GM12878 (cell line): ENCODE measurements around the gene PCAT6. TPM values are rescaled to one million over a fixed set of nuclear protein-coding genes. Genes with fewer than 3 reads are reported as not detected.

Experiments
- BACH1 ChIP-seq: fragments of 450-650 bp; IDR thresholded peaks from 2 replicates; pipeline ENCODE4 v1.6.1; 2017; ENCODE audit warnings: mild to moderate bottlenecking, borderline replicate concordance
- CBX5 ChIP-seq: sonication (generic); IDR thresholded peaks from 2 replicates; pipeline ENCODE4 v1.6.1; 2016; ENCODE audit warnings: low read depth, moderate library complexity, mild to moderate bottlenecking, inconsistent platforms
- CHD4 ChIP-seq: fragments of 200-600 bp; sonication (generic); IDR thresholded peaks from 2 replicates; pipeline ENCODE4 v1.6.1; 2016; ENCODE audit warnings: mild to moderate bottlenecking
- CUX1 ChIP-seq: IDR thresholded peaks from 2 replicates; pipeline ENCODE4 v1.6.1; 2012; ENCODE audit warnings: improper control_type of control experiment, low read depth, low read length; ENCODE audit not compliant: insufficient replicate concordance
- GABPA ChIP-seq: IDR thresholded peaks from 2 replicates; pipeline ENCODE4 v1.6.1; 2014; ENCODE audit warnings: antibody characterized with exemption, low read depth, mild to moderate bottlenecking, inconsistent platforms
- MAX ChIP-seq: IDR thresholded peaks from 2 replicates; pipeline ENCODE4 v1.6.1; 2012; ENCODE audit warnings: low read depth, low read length, improper control_type of control experiment
- MEF2A ChIP-seq: IDR thresholded peaks from 2 replicates; pipeline ENCODE4 v1.6.1; 2011; ENCODE audit warnings: low read depth, mild to moderate bottlenecking, low read length, moderate library complexity; ENCODE audit not compliant: insufficient read depth
- MLLT1 ChIP-seq: fragments of 450-650 bp; IDR thresholded peaks from 2 replicates; pipeline ENCODE4 v1.6.1; 2016; ENCODE audit warnings: mild to moderate bottlenecking
- MYB ChIP-seq: fragments of 150-350 bp; IDR thresholded peaks from 2 replicates; pipeline ENCODE4 v1.6.1; 2014; ENCODE audit warnings: mild to moderate bottlenecking, low read depth, low read length, borderline replicate concordance
- NFIC ChIP-seq: IDR thresholded peaks from 2 replicates; pipeline ENCODE4 v1.6.1; 2012; ENCODE audit warnings: low read depth, mild to moderate bottlenecking, inconsistent platforms, low read length, moderate library complexity
- NR2C1 ChIP-seq: fragments of 450-650 bp; IDR thresholded peaks from 2 replicates; pipeline ENCODE4 v1.6.1; 2017; ENCODE audit warnings: antibody characterized with exemption, mild to moderate bottlenecking, moderate library complexity
- PAX5 ChIP-seq: IDR thresholded peaks from 2 replicates; pipeline ENCODE4 v1.6.1; 2011; ENCODE audit warnings: low read depth, low read length, borderline replicate concordance
- POLR2AphosphoS2 ChIP-seq: IDR thresholded peaks from 2 replicates; pipeline ENCODE4 v1.6.1; 2011; ENCODE audit warnings: low read depth, mild to moderate bottlenecking, low read length, improper control_type of control experiment, moderate library complexity
- RAD21 ChIP-seq: IDR thresholded peaks from 2 replicates; pipeline ENCODE4 v1.6.1; 2011; ENCODE audit warnings: mild to moderate bottlenecking, low read depth, low read length, moderate library complexity; ENCODE audit not compliant: insufficient read depth
- RUNX3 ChIP-seq: IDR thresholded peaks from 2 replicates; pipeline ENCODE4 v1.6.1; 2012; ENCODE audit warnings: low read length, inconsistent platforms
- SMC3 ChIP-seq: IDR thresholded peaks from 2 replicates; pipeline ENCODE4 v1.6.1; 2011; ENCODE audit warnings: low read length, improper control_type of control experiment, borderline replicate concordance
- SREBF2 ChIP-seq: IDR thresholded peaks from 2 replicates; pipeline ENCODE4 v1.6.1; 2012; ENCODE audit warnings: mild to moderate bottlenecking, low read length
- TCF7 ChIP-seq: IDR thresholded peaks from 2 replicates; pipeline ENCODE4 v1.6.1; 2014; ENCODE audit warnings: antibody characterized with exemption, borderline replicate concordance
- WRNIP1 ChIP-seq: IDR thresholded peaks from 2 replicates; pipeline ENCODE4 v1.6.1; 2011; ENCODE audit warnings: low read depth, low read length, improper control_type of control experiment, borderline replicate concordance
- ZBTB33 ChIP-seq: fragments of 450-650 bp; IDR thresholded peaks from 2 replicates; pipeline ENCODE4 v1.6.1; 2017; ENCODE audit warnings: mild to moderate bottlenecking
- polyA plus RNA-seq, 11 experiments: library from polyadenylated mRNA; depleted of rRNA in 4 of 11; unstranded in 6 of 11; stranded (reverse) in 5 of 11; fragments of >200 nt; fragmentation: Nextera tagmentation in 4 of 11; fragmentation: Illumina TruSeq in 1 of 11; extraction: Ambion mirVana in 4 of 11; extraction: Trizol in 1 of 11; gene quantifications; 1 replicate in 1 of 11; 2 replicates in 10 of 11; pipeline versions ENCODE4 v1.2.1 to v1.2.3, GENCODE V29; 2011 to 2016; ENCODE audit warnings: inconsistent platforms in 2 of 11, missing spikeins in 2 of 11, low read depth in 1 of 11
- total RNA-seq, 4 experiments: library from RNA; depleted of rRNA in 3 of 4; stranded (reverse); fragments of >200 nt in 3 of 4; fragmentation: Illumina TruSeq in 1 of 4; extraction: Trizol in 1 of 4; gene quantifications; 2 replicates each; pipeline versions ENCODE4 v1.2.1 to v1.2.3, GENCODE V29; 2013 to 2021

The PCAT6 gene
- total and polyA plus RNA-seq, 10 of the 15 experiments (the other 5 are each of a cell fraction or from before 2014, with no cell fraction given): 0.16 to 0.83 (median 0.48) TPM; not detected in 4

- TF ChIP-seq CHD4 (no peak), NFIC (no peak), PAX5 (no peak), SMC3 (no peak; the same call in 1 of the 2 replicates), RUNX3 (peak; percentile 82), ZBTB33 (no peak), CBX5 (no peak), TCF7 (no peak), NR2C1 (no peak), WRNIP1 (no peak), SREBF2 (no peak), MEF2A (no peak), POLR2AphosphoS2 (no peak), MLLT1 (no peak), BACH1 (peak; percentile 44; the same call in 1 of the 2 replicates), MAX (peak; percentile 75; the same call in 1 of the 2 replicates), RAD21 (no peak), CUX1 (no peak), MYB (no peak), GABPA (no peak)
Measured at GRCh38 chr1:202807926-202808757, 2.6 kb upstream of the PCAT6 start, which contains the start of gene KDM5B (continued).
